ENCODE results near the gene NCOR2. TPM values are rescaled to one million over a fixed set of nuclear protein-coding genes. Genes with fewer than 3 reads are reported as not detected.
A peak's percentile ranks its signal among the peaks of the same experiment; 100 is the strongest.

The NCOR2 gene
- total RNA-seq (144 and 152 TPM in 2 replicates), polyA plus RNA-seq (24.3 and 25.9 TPM in 2 replicates), polyA minus RNA-seq (66.8 and 87.8 TPM in 2 replicates)
- 18.4 TPM for total RNA-seq (2013)

GRCh38 chr12:124566997-124567672 lies at the start of gene NCOR2:
Gene NCOR2 (minus strand): TSS chr12:124567612. CDS start chr12:124495251, 72,361 bp downstream.
- WGBS (ENCODE audit: insufficient coverage) = under 1% methylated on average over 84 of the region's 106 CpGs
- H3K27me3 ChIP-seq (replicated peaks in 1 of 4; ENCODE audit: control extremely low read depth in 1 of 4, control insufficient read depth in 3 of 4, insufficient read depth in 4 of 4, low read length in 3 of 4) = no peaks in the 10 kb centered on the region
- Mint-ChIP-seq H3K9me3 (ENCODE audit: insufficient read depth) (no peaks in the 10 kb centered on the region), H3K4me3 (peak within 1 kb of the TSS; percentile 96), H3K27me3 (no peaks in the 10 kb centered on the region), H3K27ac (peak within 1 kb of the TSS; percentile 90), H3K4me1 (peaks cover 45% of the 10 kb centered on the region)
- peaks cover 24 to 43% of the 10 kb centered on the region in 2 donors for H3K4me1 ChIP-seq (ENCODE audit: control insufficient read depth in 2 of 2, insufficient read depth in 2 of 2, low read length in 2 of 2)
- ChIA-PET POLR2A (interaction anchor here (0.9 to 1.5 kb wide), 2 partner anchors 12 to 26 kb away, joined by 3 to 5 read pairs; no protein-coding TSS in a partner anchor), CTCF (interaction anchor here (0.6 kb wide), 1 partner anchor 182 kb away, joined by 3 read pairs; no protein-coding TSS in a partner anchor)
- peak within 1 kb of the TSS; percentile 82 for H2AFZ ChIP-seq (ENCODE audit: insufficient read depth, low read depth, low read length, poor library complexity, severe bottlenecking)
- H3K9me3 ChIP-seq (ENCODE audit: control extremely low read depth in 1 of 3, control insufficient read depth in 2 of 3, insufficient read depth in 1 of 3, low read length in 2 of 3) = no peaks in the 10 kb centered on the region
- peak within 1 kb of the TSS; percentile 79 to 87 for H3K27ac ChIP-seq (ENCODE audit: low read length in 2 of 2)
- H3K79me2 ChIP-seq (ENCODE audit: control insufficient read depth, insufficient read depth, low read length) = peaks cover 54% of the 10 kb centered on the region
- TF ChIP-seq, protein P1, sequence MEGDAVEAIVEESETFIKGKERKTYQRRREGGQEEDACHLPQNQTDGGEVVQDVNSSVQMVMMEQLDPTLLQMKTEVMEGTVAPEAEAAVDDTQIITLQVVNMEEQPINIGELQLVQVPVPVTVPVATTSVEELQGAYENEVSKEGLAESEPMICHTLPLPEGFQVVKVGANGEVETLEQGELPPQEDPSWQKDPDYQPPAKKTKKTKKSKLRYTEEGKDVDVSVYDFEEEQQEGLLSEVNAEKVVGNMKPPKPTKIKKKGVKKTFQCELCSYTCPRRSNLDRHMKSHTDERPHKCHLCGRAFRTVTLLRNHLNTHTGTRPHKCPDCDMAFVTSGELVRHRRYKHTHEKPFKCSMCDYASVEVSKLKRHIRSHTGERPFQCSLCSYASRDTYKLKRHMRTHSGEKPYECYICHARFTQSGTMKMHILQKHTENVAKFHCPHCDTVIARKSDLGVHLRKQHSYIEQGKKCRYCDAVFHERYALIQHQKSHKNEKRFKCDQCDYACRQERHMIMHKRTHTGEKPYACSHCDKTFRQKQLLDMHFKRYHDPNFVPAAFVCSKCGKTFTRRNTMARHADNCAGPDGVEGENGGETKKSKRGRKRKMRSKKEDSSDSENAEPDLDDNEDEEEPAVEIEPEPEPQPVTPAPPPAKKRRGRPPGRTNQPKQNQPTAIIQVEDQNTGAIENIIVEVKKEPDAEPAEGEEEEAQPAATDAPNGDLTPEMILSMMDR (IDR thresholded peaks at IDR 0.05) = peak; percentile 25
- TF ChIP-seq EZH2 (IDR thresholded peaks at IDR 0.05; ENCODE audit: borderline replicate concordance, insufficient read depth, low read depth, low read length, poor library complexity, severe bottlenecking) = no peak
- peak; percentile 22 for ATAC-seq (ENCODE audit: low read depth)
- H3K4me3 ChIP-seq (ENCODE audit: control extremely low read depth in 1 of 5, extremely low read depth in 1 of 5, insufficient read depth in 1 of 5, low read depth in 2 of 5, low read length in 4 of 5) = peak within 1 kb of the TSS; percentile 65 to 99 (median 85)
- H4K20me1 ChIP-seq (ENCODE audit: control insufficient read depth, insufficient read depth, low read length, poor library complexity, severe bottlenecking) = peaks cover 47% of the 10 kb centered on the region
- H3K4me2 ChIP-seq (replicated peaks; ENCODE audit: low read depth, low read length, poor library complexity, severe bottlenecking) = peak within 1 kb of the TSS; percentile 99
- DNase-seq = peak; percentile 80
- H3K36me3 ChIP-seq (replicated peaks in 1 of 2; ENCODE audit: control extremely low read depth in 1 of 2, control insufficient read depth in 1 of 2, extremely low read depth in 1 of 2, insufficient read depth in 2 of 2, low read length in 1 of 2) = no peaks in the 10 kb centered on the region
- intact Hi-C loops (cut with micrococcal nuclease) = loop anchor here (1.0 to 10.0 kb wide), 4 partner anchors 42 to 358 kb away; no protein-coding TSS in a partner anchor
- H3K9ac ChIP-seq (ENCODE audit: low read length) = peak within 1 kb of the TSS; percentile 91

Data from B cell (primary cell).